GM19468 (cell line): ENCODE results near the gene TRMU.

ENCODE experiments used
- ATAC-seq: cut with Tn5 transposase; IDR thresholded peaks from one replicate; pipeline ENCODE4 v1.9.1; 2021; ENCODE audit warnings: mild to moderate bottlenecking, moderate library complexity, moderate number of reproducible peaks; ENCODE audit not compliant: unreplicated experiment; ENCODE audit errors: extremely low read depth

TRMU gene

GRCh38 chr22:46354993-46355305 is 19.4 kb downstream of the TRMU start:
- no peak for ATAC-seq

GRCh38 chr22:46355369-46355995 is 20.0 kb downstream of the TRMU start:
- ATAC-seq = no peak

DNA sequence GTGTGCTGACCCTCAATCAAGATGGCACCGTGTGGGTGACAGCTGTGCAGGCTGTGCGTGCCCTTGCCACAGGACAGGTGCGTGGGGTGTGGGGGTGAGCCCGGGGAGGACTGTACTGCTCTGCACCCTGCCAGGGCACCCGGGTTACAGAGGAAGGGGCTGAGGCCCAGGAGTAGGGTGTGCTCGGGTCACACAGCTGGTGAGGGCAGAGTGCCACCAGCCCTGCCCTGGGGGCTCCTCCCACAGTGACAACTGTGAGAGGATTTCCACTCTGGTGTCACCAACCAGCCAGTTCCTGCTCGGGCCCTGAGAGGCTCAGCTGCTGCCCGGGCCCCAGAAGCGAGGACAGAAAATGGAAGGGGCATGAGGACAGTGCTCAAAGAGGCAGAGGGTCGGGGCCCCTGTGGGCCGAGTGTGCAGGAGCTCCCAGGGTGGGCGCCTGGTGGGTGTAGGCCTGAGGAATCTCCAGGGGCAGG is 20.5 kb downstream of the TRMU start:
- ATAC-seq = no peak

DNA sequence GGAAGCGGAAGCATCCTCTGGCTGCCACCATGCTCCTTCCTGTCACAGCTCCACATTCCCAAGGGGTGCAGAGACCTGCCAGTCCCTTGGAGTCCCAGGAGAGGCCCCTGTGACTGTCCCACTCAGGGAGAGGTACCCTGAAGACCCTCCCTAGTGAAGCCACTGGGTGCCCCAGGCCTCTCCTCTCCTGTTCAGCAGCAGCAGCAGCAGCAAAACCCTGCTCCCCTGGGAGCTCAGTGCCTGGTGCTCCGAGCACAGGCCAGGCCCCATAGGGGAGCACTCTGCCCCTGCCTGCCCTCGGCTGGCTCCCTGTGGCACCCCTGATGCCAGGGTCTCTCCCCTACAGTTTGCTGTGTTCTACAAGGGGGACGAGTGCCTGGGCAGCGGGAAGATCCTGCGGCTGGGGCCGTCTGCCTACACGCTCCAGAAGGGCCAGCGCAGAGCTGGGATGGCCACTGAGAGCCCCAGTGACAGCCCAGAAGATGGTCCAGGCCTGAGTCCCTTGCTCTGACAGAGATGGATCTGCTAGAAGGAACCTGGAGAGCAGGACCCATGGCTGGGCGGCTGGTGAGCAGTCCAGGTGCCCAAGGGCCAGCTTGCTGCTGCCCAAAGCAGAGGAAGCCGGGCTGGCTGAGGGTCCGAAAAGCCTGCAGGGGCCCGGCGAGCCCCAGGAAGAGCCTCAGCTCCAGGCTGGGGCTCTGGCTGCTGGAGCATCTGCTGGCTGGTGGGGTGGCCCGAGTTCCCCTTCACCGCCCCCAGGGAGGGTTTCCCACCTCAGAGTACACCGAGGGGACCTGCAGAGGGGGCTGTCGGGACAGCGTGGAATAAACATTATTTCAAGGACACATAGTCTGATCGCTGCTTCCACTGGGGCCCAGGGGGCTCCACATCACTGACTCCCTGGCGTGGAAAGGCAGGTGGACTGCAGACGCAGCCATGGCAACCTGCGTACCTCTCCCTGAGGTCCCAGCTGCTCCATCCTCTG is 21.3 kb downstream of the TRMU start:
- no peak for ATAC-seq

DNA sequence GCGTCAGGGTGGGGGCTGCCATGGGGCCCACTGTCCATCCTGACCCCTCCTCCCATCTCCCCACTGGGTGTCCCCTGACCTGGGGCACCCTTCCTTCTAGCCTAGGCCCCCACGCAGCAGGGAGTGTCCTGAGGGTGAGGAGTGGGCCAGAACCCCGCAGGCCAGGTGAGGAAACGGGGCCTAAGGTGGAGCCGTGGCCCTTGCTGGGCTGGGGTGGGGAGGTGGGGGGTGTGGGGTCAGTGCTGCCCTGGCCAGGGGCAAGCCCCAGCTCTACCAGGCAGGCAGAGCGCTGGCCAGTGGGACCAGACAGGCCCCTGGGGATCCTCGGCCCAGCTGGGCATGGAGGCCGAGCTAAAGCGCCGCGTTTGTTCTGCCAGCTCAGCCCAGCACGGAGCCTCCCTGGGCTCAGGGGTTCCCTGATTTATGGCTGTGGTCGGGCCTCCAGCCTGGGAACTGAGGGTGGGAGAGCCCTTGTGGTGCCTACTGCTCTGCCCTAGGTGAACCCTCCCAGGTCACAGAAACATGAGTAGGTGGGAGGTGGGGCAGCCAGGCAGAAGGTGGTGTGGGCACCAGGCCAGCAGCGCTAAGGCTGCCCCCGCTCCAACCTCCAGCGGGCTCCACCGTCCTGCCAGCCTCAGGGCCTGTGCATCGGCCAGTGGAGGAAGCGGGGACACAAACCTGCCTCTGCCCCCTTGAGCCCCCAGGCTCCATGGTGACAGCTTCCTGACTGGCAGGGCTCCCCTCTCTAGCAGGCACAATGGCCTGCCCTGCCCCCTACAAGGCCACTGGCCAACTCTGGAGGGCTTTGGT is 22.4 kb downstream of the TRMU start:
- no peak for ATAC-seq

GRCh38 chr22:46358766-46359165 is 23.3 kb downstream of the TRMU start:
- ATAC-seq = no peak

DNA sequence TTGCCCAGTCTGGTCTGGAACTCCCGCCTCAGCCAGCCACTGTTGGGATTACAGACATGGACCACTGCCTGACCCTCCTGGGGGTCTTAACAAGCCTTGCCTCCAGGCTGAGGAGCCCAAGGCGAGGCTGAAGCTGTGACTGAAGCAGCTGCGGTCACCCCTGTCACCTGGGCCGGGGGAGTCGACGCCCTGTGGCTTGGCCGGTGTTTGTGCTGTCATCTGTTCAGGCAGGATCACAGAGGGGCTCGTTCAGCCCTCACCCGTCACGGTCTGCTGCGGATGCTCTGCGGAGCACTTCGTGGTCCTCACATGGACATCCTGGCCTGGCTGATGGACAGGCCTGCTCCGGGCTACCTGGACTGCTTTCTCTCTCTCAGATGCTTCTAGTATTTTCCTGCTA is 23.8 kb downstream of the TRMU start:
- no peak for ATAC-seq

DNA sequence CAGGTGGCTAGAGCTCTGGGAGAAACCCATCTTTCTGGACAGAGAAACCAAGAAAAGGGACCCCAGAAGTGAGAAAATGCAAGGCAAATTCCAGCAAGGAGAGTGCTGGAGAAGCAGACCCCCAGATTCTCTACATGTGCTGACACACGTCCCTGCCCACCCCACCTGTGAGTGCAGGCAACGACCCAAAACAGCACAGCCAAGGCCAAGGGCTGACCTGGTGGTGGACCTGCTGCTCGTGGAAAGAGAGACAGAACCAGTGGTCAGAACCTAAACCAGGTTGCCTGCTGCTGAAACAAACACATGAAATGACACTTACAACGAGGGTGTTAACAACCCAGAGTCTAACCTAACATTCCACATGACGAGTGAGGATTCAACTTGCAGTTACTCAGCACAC is 24.6 kb downstream of the TRMU start:
- no peak for ATAC-seq

GRCh38 chr22:46360891-46361290 is 25.4 kb downstream of the TRMU start:
- ATAC-seq = no peak

- no peak for ATAC-seq
Observed at GRCh38 chr22:46361826-46362202, 26.3 kb downstream of the TRMU start.

DNA sequence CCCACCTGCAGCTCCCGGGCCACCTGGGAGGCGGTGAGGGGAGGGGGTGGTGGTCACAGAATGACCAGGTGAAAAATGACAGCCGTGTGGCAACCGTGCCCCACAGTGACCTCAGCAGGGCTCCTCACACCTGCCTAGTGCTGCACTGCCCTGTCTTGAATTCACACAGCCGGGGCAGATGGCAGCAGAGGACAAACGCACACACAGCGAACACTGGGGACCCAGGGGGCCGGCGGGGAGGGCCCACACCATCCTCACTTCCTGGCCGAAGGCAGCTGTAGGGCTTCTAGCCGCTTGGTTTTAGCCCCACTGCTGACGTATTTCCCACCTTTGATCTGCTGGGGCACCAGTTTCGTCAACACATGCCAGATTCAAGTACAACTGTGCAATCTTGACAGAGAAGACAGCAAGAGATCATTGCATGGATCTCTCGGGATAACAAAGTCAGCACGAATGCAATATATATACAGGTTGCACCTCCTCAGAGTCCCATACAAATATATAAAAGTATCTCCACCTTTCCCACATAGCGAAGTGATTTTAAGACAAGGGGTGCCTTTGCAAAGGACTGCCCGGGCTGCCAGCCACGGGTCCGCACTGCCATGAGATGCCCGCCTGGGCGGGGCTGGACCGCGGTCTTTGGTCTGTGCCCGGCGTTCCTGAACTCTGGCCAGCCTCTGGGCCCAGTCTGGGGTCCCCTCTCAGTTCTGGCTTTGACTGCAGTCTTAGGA is 26.9 kb downstream of the TRMU start:
- no peak for ATAC-seq

- no peak for ATAC-seq
Observed at GRCh38 chr22:46362934-46363515, 27.5 kb downstream of the TRMU start.

DNA sequence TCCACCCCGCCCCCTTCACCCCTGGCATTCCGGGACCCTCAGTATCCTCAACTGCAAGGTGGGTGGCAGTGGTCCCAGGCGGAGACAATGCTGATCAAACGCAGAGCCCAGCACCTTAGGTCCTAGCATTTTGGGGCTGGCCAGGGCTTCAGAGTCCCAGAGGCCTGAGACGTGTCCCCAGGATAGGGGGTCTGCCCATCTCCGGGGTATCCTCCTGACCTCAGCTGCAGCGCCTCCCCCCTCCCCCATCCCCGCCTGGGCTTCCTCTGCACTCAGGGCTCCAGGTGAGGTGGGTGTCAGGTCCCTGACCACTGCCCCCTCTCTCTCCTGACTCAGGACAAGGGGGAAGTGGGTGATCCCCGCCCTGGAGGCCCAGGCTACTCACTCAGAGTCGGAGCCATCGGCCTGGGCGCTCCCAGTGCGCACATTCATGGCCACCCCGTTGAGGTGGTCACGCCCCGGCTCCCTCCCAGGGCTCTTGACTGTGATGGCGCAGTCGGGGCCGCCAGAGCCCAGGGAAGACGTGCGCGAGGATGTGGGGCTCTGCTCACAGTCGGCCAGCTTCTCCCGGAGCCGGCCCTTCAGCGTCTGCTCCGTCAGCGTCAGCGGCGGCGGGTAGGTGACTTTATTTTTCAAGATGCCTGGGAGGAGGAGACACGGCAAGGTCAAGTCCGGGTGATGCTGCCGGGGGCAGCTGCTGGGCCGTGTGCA is 28.3 kb downstream of the TRMU start:
- no peak for ATAC-seq

DNA sequence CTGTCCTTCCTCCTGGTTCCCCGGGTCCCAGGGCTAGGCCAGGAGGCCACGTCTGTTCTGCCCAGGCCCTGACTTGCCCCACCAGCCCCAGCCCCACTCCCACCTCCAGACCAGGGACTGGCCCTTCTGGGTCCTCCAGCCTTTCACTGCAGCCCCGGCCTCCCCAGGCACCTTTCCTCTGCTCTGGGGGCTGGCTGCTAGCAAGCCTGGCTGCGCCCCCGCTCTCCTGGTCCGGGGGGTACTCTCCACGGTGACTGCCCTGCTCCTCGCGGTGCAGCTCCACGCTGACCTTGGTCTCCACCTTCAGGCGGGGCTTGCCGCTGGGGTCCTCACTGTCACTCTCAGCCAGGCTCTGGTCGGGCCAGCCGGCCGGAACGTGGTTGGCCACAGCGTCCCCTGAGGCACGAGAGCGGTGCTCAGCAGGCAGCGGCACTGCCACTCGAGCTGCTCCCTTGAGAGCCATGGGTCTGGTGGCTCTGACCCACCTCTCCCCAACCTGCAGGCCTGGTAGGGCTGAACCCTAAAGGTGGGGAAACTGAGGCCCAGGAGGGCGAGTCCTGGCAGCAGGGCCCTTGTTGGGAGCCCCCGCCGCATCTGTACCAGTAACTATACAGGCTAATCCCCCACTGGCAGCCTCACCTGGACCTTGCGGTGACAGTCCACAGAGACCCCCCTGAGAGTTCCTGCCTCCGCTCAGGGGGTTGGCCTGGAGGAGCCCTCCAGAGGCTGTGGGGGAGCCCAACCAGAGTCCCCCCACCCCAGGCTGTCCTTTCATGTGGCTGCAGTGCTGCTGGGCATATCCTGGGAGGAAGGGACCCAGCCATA is 29.0 kb downstream of the TRMU start:
- no peak for ATAC-seq

- no peak for ATAC-seq
Observed at GRCh38 chr22:46365166-46365624, 29.7 kb downstream of the TRMU start.

DNA sequence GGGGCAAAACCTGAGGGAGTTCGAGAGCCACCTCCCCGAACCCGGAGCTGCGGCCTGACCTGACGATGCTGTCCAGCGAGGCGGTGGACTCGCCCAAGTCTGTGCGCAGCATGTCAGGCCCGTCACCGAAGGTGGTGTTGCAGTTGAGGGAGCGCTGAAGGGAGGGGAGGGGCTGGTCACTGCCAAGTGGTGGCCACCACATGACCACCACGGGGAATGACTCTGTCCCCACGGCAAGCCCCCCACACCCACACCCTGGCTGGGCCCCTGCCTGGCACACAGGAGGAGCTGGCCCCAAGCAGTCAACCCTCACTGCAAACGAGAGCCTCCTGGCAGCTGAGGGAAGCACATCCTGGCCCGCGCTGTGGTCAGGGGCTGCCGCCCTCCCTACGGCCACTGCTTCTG is 30.8 kb downstream of the TRMU start:
- ATAC-seq = no peak

DNA sequence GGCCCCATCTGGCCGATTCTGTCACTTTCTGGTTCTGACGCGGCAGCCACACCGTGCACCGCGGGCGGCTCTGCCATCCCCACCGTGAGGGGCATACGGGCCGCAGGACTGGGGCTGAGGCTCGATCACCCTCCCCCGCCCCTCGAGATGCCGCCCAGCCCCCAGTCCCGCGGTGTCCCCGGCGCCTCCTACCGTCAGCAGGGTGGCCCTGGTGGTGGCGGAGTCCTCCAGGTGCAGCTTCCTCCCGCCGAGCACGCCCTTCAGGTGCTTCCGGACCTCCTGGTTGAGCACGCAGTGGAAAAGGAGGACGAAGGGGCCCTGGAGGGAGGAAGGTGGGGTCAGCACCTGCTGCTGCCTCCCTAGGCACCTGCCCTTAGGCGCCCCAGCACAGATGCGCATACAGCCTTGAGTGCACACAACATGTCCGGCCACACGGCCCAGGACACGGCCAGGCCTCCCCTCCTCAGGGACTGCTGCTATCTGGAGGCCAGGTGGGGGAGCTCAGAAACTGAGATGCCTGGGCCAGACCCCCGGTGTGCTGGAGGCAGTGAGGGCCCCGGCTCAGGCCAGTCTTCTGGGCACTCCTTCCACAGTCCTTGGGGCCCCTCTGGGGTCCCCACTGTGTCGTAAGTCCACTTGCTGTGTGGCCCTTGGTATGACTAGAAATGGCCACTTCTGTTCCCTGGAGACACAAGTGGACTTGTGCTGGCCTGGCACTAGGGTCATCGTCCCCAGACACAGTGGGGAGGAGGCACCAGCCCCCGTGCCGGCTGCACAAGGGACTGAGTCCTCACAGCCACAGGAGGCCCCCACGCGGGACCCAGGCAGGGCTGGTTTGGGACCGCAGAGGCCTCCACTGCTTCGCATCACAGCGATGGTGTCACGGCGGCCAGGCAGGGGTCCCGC is 31.5 kb downstream of the TRMU start:
- ATAC-seq = no peak
